B cell (primary cell): ENCODE results near the gene GRK5.

Experiments used
- EZH2 ChIP-seq: IDR thresholded peaks from 2 replicates; pipeline ENCODE4 v1.6.1; 2012; ENCODE audit warnings: borderline replicate concordance, low read depth, mild to moderate bottlenecking, moderate library complexity, low read length; ENCODE audit not compliant: insufficient read depth, poor library complexity, severe bottlenecking
- TF ChIP-seq, protein P1 (sequence below): fragments of 200-600 bp; IDR thresholded peaks from one replicate; pipeline ENCODE4 v1.8.0; 2022; ENCODE audit warnings: antibody characterized with exemption, mild to moderate bottlenecking

DNA sequence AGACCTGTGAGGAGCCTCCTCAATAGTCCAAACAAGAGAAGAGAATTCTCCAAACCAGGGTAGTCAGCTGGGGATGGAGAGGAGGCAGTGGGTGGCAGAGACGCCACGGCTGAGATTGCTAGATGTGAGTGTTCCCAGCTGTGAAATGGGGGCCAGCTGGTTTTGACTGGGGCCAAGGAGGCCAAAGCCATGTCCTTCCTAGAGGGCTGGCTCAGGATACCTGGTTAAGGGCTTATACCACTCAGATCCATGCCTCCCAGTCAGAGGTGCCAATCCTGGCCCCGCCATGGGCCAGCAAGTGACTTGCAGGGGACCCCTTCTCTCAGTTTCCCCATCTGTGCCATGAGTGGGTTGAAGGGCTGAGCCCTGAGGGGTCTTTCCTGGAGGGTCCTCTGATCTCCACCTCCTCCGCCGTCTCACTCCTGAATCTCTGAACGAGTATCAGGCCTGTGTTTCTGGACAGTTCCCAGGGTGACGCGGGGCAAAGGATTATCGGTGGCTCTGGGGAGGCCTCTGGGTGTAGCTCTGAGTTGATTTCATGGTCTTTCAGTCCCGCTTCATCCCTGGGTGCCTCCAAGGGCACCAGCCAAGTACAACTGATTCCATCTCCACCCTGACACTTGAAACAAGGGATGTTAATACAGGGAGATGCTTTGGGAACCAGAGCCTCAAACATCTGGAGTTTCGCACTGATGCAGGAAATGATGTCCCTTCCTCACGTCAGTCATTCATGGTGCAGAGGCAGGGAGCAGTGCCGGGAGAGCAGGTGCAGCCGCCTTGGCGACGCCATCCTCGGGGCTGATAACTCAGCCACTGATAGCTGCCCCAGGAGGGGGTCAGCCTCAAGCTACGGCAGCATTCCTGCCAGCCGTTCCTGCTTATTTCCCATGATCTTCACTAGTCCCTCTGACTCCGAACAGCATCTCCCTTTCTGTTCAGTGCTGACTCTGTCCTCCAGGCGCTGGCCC is 208.4 kb downstream of the GRK5 start:
- TF ChIP-seq, protein P1, sequence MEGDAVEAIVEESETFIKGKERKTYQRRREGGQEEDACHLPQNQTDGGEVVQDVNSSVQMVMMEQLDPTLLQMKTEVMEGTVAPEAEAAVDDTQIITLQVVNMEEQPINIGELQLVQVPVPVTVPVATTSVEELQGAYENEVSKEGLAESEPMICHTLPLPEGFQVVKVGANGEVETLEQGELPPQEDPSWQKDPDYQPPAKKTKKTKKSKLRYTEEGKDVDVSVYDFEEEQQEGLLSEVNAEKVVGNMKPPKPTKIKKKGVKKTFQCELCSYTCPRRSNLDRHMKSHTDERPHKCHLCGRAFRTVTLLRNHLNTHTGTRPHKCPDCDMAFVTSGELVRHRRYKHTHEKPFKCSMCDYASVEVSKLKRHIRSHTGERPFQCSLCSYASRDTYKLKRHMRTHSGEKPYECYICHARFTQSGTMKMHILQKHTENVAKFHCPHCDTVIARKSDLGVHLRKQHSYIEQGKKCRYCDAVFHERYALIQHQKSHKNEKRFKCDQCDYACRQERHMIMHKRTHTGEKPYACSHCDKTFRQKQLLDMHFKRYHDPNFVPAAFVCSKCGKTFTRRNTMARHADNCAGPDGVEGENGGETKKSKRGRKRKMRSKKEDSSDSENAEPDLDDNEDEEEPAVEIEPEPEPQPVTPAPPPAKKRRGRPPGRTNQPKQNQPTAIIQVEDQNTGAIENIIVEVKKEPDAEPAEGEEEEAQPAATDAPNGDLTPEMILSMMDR, result no peak
- no peak for TF ChIP-seq EZH2
